Forelimb muscle (tissue), 1 donor: Measurements from ENCODE around the gene BCAS3. TPM values are rescaled to one million over a fixed set of nuclear protein-coding genes. Genes with fewer than 3 reads are reported as not detected.
"Not testable (repeated sequence)": the region's sequence is repeated elsewhere in the genome, so short reads cannot be mapped to it uniquely, and the experiment has no call there.

Experiments used
- DNase-seq: peaks from one replicate; pipeline ENCODE4 v3.0.0-alpha.2; 2013; ENCODE audit warnings: low read depth
- polyA plus RNA-seq: library from polyadenylated mRNA; unstranded; fragments of 120-200 nt; gene quantifications from one replicate; pipeline ENCODE4 v1.2.1, GENCODE V29; 2013; ENCODE audit not compliant: insufficient read length

Gene BCAS3
- polyA plus RNA-seq, 1 donor, result 10.1 TPM

GRCh38 chr17:61338000-61338798, 660.5 kb downstream of the BCAS3 start:
- no peak for DNase-seq

GRCh38 chr17:61338874-61339478, 661.3 kb downstream of the BCAS3 start:
- no peak for DNase-seq

DNA sequence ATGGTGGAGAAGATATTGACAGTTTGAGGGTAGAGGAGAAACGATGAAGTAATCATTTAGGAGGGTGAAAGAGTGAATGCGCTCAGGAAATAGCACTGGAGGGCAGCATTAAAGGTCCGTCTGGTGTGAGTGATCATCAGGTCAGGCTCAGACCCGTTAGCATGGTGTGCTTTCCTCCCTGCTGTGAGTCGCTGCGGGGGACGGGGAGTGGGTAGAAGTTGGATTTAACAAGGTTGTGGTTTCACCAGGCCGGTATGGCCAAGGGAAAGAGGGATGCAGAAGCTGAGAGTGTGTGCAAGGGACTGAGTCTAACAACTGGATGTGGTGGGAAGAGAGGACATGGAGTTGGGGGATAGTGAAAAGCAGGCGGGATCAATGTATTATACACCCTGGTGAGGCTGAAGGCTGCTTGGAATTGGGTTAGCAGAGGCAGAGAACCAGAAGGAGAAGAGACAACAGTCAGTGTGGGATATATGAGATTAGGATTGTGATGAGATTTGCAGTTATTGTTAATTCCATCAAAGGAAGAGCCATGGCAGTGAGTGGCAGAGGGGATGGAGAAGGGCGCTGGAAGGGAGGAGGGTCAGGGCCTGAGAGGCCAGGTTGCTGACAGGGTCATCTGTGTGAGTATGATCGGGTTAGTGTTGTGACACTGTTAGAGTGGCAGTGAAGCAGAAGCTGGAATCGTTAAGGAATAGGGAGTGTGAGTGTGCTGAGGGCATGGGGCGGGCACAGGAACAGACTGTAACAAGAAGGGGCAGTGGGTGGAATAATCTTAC, 663.0 kb downstream of the BCAS3 start:
- DNase-seq, result no peak

DNA sequence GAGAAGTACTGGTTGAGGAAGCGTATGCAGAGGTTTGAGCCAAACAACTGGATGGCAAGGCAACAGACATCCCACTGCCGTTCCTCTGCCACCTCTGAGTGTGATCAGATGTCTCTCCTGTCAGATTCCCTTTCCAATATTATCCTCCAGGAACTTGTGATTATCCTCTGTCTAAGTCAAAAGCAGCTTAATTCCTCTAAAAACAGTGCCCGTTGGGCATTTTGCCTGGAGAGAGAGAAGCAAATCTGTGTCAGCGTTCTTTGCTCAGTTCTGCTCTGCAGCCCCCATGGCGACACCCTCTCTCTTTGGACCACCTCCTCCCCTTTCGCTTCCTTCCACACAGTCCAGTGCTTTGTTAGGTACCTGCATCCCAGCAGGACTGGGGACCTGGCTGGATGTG, 665.9 kb downstream of the BCAS3 start:
- no peak for DNase-seq

GRCh38 chr17:61345061-61345460, 667.4 kb downstream of the BCAS3 start:
- DNase-seq, result no peak

GRCh38 chr17:61345825-61346666, 668.4 kb downstream of the BCAS3 start:
- no peak for DNase-seq

- no peak for DNase-seq
These were observed 671.7 kb downstream of the BCAS3 start for GRCh38 chr17:61349350-61349749.

- DNase-seq, result no peak
These were observed 674.2 kb downstream of the BCAS3 start for GRCh38 chr17:61351745-61352407.

DNA sequence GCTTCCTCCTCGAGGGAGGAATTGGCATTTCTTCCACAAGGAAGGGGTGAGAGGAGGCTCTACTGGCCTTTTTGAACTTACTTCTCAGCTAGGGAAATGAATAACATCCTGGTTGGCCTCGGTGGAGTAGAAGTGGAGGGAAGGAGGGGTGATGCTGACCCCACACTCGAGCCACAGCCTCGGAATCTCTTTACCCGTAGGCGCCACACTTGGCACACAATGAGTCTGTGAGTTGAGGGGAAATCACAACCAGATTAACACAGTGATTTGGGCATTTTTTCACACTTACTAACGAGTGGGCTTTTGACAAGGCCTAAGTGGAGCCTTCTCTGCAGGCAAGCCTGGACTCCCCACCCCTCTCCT, 674.7 kb downstream of the BCAS3 start:
- DNase-seq, result no peak

- DNase-seq, result no peak
These were observed 675.3 kb downstream of the BCAS3 start for GRCh38 chr17:61352781-61353491.

DNA sequence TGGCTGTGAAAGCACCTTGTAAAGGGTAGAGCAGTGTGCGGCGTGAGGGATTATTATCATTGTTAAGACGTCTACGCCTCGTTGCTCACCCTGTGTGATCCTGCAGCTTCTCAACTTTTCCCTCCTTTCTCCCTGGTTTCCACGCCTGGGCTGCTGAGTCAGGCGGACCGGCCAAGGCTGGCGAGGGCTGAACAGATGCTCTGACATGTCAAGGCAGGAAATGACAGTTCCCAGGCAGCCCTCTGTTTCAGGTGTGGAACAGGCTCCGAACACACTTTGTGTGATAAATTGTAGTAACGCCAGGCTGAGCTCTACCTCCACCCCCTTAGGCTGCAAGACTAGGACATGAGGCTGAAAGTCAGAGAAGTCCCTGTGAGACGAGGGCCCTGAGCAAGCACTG, 676.0 kb downstream of the BCAS3 start:
- no peak for DNase-seq

GRCh38 chr17:61354895-61355874, 677.5 kb downstream of the BCAS3 start:
- no peak for DNase-seq

DNA sequence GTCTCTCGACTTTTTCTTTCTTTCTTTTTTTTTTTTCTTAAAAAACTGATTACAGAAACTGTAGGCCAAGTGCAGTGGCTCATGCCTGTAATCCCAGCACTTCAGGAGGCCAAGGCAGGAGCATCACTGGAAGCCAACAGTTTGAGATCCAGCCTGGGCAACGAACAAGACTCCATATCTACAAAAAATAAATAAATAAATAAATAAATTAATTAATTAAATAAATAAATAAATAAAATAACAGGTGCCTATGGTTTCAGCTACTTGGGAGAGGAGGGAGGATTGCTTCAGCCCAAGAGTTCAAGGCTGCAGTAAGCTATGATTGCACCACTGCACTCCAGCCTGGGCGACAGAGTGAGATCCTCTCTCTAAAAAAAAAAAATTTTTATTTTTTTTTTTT, 679.4 kb downstream of the BCAS3 start:
- DNase-seq, result not testable (repeated sequence)

- DNase-seq, result not testable (repeated sequence)
These were observed 681.9 kb downstream of the BCAS3 start for GRCh38 chr17:61359513-61359912.

- no peak for DNase-seq
These were observed 682.8 kb downstream of the BCAS3 start for GRCh38 chr17:61360318-61360943.

- DNase-seq, result no peak
These were observed 683.4 kb downstream of the BCAS3 start for GRCh38 chr17:61361084-61361483.

- no peak for DNase-seq
These were observed 684.7 kb downstream of the BCAS3 start for GRCh38 chr17:61362396-61362795.

DNA sequence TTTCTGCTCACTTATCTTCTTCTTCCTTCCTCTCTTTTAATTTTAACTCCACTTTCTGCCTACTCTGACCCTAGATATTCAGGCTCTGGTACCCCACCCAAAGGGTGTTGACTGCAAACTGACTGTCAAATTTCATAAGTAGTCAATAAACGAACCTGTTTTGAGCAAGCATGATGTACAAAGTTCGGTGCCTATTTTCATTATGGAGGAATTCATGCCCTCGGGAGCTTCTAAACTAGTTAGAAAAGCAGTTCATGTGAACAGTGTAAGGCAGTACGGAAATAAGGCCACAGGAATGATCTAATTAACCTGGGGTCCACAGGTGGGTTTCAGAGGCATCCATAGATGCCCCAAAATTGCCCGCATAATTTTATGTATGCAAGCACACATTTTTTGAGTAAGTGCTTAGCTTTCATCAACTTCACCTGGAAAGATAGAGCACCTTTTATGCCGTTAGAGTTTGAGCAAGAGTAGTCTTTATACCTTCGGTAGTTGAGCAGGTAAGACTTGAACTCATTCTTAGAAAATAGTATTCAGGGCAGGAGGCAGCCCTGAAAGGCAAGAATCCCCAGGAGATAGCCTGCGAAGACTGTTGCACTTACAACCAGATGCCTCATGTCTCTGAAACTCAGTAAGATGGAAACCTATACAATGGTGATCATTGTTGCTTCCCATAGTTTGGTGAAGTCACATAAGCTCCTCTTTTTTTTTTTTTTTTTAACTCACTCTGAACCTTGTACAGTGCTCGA, 685.4 kb downstream of the BCAS3 start:
- DNase-seq, result no peak
